GM21717 (cell line): Measurements from ENCODE around the gene ITGAE.

Experiments
- ATAC-seq: cut with Tn5 transposase; IDR thresholded peaks from one replicate; pipeline ENCODE4 v1.9.1; 2021; ENCODE audit warnings: mild to moderate bottlenecking, moderate library complexity; ENCODE audit not compliant: unreplicated experiment

The ITGAE gene

GRCh38 chr17:3817851-3818605, 17.0 kb upstream of the ITGAE start:
- ATAC-seq, result no peak

GRCh38 chr17:3815925-3816324, 14.9 kb upstream of the ITGAE start:
- no peak for ATAC-seq

- no peak for ATAC-seq
Observed at GRCh38 chr17:3815122-3815521, 14.1 kb upstream of the ITGAE start.

DNA sequence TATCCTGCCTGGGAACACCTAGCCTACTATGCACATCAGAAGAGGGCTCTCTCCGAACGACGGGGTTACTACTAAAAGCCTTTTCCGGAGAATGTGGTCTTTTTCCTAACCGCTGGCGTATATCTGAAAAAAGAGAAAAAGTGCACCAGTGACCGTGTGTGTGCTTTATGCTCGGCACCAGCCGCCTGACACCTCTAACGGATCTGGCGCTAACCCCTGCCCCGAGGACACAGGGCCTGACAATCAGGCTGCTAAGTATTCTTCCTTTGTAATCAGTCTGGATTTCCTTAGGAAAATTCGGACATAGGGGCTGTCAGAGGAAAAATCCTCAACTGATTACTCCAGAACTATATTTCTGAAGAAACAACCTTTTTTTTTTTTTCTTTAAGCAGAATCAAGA, 13.4 kb upstream of the ITGAE start:
- no peak for ATAC-seq

DNA sequence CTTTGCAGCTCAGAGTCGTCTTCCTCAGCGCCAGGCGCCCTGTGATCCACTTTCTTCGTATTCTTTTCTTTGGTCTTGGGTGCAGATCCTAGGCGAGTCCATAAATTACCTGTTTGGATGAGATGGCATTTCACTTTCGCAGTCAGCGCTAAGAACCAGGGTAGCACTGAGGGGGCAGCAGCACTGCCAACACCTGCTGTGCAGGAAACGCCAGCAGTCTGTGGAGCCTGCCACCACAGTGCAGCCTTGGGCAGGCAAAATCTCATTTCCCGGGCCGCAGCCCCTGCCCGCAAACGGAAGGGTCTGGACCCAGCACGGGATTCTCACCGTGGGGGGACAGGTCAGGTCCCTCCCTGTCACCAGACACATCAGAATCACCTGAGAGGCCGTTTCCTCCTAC, 12.2 kb upstream of the ITGAE start:
- ATAC-seq, result no peak

DNA sequence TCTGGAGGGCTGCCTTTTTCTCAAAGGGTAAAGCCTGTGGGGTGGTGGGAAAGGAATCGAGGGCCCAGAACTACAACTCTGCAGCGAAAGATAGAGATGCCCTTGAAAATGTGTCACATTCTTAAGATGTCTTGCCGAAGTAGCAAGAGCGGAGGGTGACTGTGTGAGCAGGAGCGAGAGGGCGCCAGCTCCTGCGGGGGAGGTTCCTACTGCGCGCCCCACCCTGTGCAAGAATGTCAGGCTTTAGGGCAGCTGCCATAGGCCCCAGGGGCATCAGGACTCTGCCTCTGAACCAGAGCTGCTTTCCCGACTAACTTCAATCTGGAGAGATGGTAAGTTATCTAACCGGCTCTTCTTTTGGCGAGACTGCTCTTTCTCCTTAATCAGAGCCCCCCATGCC, 11.8 kb upstream of the ITGAE start:
- no peak for ATAC-seq

DNA sequence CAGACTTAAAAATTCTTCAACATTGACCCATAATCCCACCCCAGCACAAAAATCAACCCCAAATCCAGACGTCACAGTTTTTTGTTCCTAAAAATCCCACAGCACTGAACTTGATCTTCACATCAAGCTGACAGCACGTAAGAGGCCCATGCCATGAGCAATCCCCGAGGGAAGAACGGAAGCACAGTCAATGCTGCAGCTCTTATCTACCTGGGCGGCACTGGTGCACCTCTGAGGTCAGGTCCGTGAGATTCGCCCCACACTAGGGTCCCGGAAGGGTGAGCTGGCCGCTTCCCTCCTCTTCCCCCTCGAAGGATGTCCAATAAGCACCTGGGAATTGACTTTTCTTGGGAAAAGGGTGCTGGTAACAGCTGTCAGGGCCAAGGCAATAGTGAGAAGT, 11.3 kb upstream of the ITGAE start:
- ATAC-seq, result no peak

DNA sequence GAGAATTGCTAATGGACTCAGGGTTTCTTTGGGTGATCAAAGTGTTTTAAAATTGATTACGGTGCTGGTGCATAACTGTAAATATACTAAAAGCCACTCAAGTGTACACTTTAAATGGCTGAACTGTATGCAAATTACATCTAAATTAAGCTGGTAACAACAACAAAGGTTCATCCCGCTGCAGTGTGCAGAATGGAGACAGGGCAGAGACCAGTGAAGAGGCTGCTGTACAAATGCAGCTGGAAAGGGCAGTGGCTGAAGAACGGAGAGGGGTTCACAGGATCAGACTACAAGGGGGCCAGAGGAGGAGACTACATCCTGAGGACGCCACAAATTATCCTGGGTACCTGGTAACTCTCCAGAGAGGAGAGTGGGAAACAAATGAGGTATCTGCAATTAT, 9.0 kb upstream of the ITGAE start:
- no peak for ATAC-seq

DNA sequence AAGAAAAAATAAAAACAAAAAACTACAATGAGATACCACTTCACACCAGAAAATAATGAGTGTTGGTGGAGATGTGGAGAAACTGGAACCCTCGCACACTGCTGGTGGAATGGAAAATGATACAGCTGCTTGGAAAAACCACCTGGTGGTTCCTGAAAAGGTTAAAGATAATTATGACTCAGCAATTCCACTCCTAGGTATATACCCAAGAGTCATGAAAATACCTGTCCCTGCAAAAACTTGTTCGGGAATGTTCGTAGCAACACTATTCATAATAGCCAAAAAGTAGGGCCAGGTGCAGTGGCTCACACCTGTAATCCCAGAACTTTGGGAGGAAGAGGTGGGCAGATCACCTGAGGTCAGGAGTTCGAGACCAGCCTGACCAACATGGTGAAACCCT, 8.1 kb upstream of the ITGAE start:
- ATAC-seq, result no peak

DNA sequence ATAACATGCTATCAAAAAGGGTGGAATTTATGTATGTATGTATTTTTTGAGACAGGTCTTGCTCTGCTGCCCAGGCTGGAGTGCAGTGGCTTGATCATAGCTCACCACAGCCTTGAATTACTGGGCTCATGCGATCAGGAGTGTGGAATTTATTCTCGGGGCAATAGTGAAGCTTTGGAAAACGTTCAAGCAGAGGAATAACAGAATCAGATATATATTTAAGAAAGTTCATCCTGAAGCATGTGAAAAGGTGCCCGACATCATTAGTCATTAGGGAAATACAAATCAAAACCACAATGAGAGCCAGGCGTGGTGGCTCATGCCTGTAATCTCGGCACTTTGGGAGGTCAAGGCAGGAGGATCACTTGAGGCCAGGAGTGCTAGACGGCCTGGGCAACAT, 7.7 kb upstream of the ITGAE start:
- ATAC-seq, result no peak

- no peak for ATAC-seq
Observed at GRCh38 chr17:3805581-3805980, 4.6 kb upstream of the ITGAE start.

DNA sequence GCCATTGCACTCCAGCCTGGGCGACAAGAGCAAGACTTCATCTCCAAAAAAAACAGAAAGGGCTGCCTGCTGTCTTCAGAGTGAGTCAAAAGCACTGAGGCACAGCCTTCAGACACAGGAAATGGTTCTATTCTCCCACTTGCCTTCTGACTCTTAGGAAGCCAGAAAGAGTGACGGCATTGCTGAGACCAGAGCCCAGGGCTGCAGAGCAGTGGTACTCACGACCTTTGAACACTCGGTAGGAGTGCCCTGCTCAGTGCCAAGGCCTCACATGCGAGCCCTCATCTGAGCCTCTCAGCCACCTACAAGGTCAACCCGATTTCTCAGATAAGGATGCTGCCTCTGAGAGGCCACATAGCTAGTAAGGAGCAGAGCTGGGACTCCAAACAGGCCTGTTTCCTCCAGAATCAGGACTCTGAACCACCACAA, 3.5 kb upstream of the ITGAE start:
- peak; percentile 67 for ATAC-seq

- ATAC-seq, result no peak
Observed at GRCh38 chr17:3803308-3803640, 2.3 kb upstream of the ITGAE start.

- ATAC-seq, result no peak
Observed at GRCh38 chr17:3802461-3803307, 1.7 kb upstream of the ITGAE start.

DNA sequence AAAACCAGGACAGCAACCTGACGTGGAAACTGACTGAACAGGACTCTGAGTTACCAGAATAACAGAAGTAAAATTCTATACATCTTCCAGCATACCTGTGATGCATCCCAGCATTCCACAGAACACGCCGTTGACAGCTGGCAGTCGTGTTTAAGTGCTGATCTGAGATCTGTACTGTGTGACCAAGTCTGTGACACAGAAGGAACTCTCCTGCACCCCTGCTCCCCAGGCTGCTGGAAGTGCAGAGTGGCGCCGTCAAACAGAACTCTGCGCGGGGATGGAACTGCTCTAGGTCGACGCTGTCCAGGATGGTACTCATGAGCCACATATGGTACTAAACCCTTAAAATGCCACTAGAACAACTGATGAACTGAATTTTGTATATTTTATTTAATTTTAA, 804 bp upstream of the ITGAE start:
- ATAC-seq, result no peak

- ATAC-seq, result no peak
Observed at GRCh38 chr17:3801347-3801746, 359 bp upstream of the ITGAE start.

GRCh38 chr17:3799181-3799945, 1.6 kb downstream of the ITGAE start:
- ATAC-seq, result no peak

GRCh38 chr17:3798273-3799180, 2.5 kb downstream of the ITGAE start:
- no peak for ATAC-seq

DNA sequence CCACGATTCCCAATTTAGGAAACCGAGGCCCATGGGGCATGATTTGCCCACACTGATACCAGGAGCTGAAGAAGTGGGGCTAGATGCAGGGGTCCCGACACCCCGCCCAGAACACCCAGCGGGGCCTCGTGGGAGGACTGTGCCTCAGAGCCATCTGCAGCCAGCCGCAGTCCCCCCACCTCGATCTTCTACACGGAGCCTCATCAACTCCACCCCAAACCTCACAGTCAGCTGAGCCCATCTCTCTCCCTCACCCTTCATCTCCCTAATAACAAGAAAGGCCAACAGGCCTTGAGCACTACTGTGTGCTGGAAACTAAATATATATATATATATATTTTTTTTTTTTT, 4.2 kb downstream of the ITGAE start:
- no peak for ATAC-seq

DNA sequence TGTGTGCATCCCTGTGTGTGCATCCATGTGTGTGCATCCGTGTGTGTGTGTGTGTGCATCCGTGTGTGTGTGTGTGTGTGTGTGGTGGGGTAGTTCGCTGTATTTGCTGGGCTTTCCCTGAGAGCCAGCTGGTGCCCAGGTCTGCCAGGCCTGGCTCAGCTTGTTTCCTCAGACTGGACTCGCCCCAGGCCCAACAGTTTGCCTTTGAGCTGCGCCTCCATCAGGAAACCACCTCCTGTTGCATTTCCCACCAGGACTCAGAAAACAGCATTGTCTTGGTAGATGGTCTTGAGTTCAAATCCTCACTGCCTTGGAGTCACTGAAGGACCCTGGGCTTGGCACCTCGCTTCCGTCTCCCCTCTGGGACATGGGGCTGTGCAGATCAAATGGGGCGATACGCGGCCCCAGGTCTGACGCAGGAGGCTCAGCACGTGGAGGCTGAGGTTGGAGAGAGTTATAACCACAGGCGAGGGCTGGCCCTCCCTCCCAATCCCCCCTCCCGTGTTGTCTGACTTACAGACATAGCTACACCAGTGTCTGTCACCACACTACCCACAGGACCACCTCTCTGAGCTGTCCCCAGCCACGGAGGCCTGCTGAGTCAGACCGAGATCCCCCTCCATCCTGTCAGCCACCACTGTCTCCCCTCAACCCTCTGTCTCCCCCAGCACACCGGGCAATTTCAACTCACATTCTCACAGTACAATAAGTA, 4.7 kb downstream of the ITGAE start:
- ATAC-seq, result no peak
